HG03457 (cell line): ENCODE results near the gene IQCE.
A peak's percentile ranks its signal among the peaks of the same experiment; 100 is the strongest.
"Not testable (repeated sequence)": the region's sequence is repeated elsewhere in the genome, so short reads cannot be mapped to it uniquely, and the experiment has no call there.

Source experiments
- ATAC-seq: cut with Tn5 transposase; IDR thresholded peaks from one replicate; pipeline ENCODE4 v1.9.1; 2021; ENCODE audit warnings: moderate number of reproducible peaks; ENCODE audit not compliant: unreplicated experiment

Gene IQCE

GRCh38 chr7:2553108-2553507 lies 5.7 kb upstream of the IQCE start:
- no peak for ATAC-seq

GRCh38 chr7:2553831-2554581 lies 4.8 kb upstream of the IQCE start:
- no peak for ATAC-seq

- ATAC-seq, result no peak
Measured at GRCh38 chr7:2554661-2555111, 4.1 kb upstream of the IQCE start.

GRCh38 chr7:2555121-2556052 lies 3.4 kb upstream of the IQCE start, which contains the start of gene BRAT1:
Gene BRAT1 (minus strand): TSS chr7:2555524. CDS start chr7:2554431, 1,093 bp downstream.
- peak; percentile 51 for ATAC-seq

- ATAC-seq, result no peak
Measured at GRCh38 chr7:2559283-2559950, 638 bp downstream of the IQCE start.

- ATAC-seq, result not testable (repeated sequence)
Measured at GRCh38 chr7:2563955-2564354, 5.2 kb downstream of the IQCE start.

GRCh38 chr7:2564970-2565540 lies 6.3 kb downstream of the IQCE start:
- no peak for ATAC-seq

GRCh38 chr7:2566348-2566889 lies 7.6 kb downstream of the IQCE start:
- no peak for ATAC-seq

- no peak for ATAC-seq
Measured at GRCh38 chr7:2566890-2567678, 8.3 kb downstream of the IQCE start.

GRCh38 chr7:2567679-2568278 lies 9.0 kb downstream of the IQCE start:
- ATAC-seq, result no peak

GRCh38 chr7:2568521-2569223 lies 9.9 kb downstream of the IQCE start:
- no peak for ATAC-seq

GRCh38 chr7:2569421-2569820 lies 10.6 kb downstream of the IQCE start:
- no peak for ATAC-seq

- ATAC-seq, result no peak
Measured at GRCh38 chr7:2570021-2570420, 11.2 kb downstream of the IQCE start.

- no peak for ATAC-seq
Measured at GRCh38 chr7:2571409-2571808, 12.6 kb downstream of the IQCE start.

GRCh38 chr7:2572101-2572842 lies 13.5 kb downstream of the IQCE start:
- ATAC-seq, result no peak

GRCh38 chr7:2573761-2574160 lies 15.0 kb downstream of the IQCE start:
- ATAC-seq, result no peak

GRCh38 chr7:2575046-2575732 lies 16.4 kb downstream of the IQCE start:
- ATAC-seq, result no peak
